NCI-H510A (cell line): Measurements from ENCODE around the gene ALG10.
A peak's percentile ranks its signal among the peaks of the same experiment; 100 is the strongest.
"Not testable (repeated sequence)": the region's sequence is repeated elsewhere in the genome, so short reads cannot be mapped to it uniquely, and the experiment has no call there.

Experiments used
- DNase-seq: peaks from one replicate; lab custom pipeline; 2025; lab: John Stamatoyannopoulos, UW

The ALG10 gene

DNA sequence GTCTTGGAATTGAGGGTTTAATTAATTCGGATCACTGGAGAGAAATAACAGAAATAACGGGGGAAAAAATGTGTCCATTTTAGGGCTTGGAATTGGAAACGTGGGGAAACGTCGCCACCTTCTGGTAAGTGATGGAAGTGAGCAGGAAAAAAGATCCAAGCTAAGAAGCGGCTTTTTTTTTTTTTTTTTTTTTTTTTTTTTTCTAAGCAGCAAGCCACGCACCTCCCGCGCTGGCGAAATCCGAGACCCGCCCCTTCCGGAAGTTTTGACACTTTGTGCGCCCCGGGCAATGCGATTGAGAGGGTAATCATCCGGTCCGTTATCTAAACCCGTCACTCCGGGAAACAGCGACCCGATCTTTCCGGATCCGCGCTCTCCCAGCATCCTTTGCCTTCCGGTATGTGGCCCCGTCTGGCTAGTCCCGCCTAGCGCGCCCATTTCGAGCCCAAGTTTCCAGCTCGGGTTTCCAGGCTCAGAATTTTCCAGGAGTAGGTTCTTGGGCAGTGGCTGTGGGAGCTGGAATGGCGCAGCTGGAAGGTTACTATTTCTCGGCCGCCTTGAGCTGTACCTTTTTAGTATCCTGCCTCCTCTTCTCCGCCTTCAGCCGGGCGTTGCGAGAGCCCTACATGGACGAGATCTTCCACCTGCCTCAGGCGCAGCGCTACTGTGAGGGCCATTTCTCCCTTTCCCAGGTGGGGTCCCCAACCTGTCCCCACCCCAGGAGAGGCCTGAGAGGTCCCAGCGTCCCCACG lies at the start of gene ALG10:
ALG10 (plus strand) TSS at position 418 of the 752 bp plus-strand sequence; CDS start at position 522, 104 bp downstream.
- DNase-seq = peak; percentile 90

GRCh38 chr12:33972884-33973283 lies 49.4 kb upstream of the ALG10 start:
- DNase-seq = not testable (repeated sequence)

DNA sequence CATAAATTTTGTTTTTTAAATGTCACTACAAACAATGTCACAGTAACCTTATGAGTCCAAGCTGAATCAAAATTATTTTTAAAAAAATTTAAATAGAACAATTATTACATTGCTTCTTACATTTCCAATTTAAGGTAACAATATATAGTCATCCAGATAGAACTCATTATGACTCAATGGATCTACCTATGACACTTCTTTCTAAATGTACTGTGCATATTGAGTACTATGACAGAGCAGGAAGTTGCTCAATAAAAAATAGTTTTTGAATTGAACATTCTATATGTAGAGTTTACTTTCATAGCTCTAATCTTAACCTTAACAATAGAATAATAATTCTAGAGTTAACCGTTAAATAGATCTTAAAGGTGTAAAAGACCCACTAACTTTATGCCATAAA lies 44.4 kb upstream of the ALG10 start:
- DNase-seq = no peak

GRCh38 chr12:33988197-33988805 lies 34.0 kb upstream of the ALG10 start:
- DNase-seq = no peak

- DNase-seq = no peak
These were observed 33.4 kb upstream of the ALG10 start for GRCh38 chr12:33988913-33989312.

GRCh38 chr12:33994857-33995808 lies 27.2 kb upstream of the ALG10 start:
- no peak for DNase-seq

- DNase-seq = not testable (repeated sequence)
These were observed 13.5 kb upstream of the ALG10 start for GRCh38 chr12:34008835-34009234.

DNA sequence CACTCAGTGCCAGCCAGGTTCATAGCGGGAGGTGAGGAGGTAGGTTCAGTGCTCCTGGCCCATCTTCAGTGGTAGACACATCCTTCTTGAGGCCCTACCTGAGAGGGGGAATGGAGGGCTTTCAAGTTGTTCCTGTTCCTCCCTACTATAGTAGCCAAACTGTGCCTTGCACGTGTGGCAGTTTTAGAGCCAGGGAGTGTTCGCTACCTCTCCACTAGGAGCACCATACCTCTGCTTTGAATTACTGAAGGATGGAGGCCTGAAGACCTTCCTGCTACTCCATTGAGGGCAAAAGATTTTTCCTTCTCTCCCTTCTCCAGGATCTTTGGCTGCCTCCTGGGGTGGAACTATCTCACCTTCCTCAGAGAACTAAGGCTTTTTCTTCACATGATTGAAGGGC lies 5.9 kb upstream of the ALG10 start:
- DNase-seq = no peak

- DNase-seq = no peak
These were observed 1.2 kb upstream of the ALG10 start for GRCh38 chr12:34021071-34021470.

GRCh38 chr12:34027661-34028060 lies 5.4 kb downstream of the ALG10 start:
- not testable (repeated sequence) for DNase-seq

DNA sequence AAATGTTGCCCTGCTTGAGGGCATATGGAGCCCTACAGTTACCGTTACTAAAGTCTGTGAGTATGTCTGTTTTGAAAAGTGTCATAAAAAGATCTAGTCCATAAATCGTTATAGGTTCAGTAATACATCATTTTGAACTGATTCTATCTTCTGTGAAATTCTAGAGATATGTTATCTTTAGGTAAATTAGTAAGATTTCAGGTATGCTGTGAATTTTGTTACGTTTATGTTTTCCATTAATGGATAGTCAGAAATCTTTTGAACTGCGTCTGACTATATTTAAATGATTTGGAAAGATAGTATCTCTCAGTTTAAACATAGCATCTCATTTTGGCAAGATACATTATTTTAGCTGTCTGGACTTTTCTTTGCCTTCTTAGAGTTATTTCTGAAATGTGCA lies 8.3 kb downstream of the ALG10 start:
- DNase-seq = no peak

DNA sequence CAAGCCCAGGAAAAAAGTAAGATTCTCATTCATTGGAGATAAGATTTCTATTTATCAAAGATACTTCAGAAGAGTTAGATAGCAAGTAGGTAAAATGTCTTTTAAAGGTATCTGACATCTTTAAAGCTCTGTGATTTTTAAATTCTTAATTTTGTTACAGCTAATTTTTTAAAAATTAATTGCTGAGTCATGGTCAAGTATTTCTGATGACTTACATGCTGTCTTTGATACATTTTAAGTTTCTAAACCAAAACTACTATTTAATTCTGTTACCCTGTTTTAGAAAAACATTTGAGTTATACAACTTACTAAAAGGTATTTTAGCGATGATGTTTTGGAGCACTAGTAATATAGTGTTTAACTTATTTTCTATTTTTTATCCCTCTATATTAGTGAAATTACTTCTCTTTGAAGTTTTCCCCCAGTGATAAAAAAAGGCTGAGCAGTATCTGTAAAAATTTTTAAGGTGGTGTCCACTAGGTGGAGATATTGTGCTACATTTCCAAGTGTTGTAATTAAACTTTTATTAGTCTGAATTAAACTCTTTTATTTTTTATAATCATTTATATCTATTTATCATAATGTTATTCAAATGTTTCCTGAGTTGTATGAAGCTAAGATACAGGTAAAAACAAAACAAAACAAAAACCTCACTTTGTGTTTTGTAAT lies 11.5 kb downstream of the ALG10 start:
- no peak for DNase-seq

DNA sequence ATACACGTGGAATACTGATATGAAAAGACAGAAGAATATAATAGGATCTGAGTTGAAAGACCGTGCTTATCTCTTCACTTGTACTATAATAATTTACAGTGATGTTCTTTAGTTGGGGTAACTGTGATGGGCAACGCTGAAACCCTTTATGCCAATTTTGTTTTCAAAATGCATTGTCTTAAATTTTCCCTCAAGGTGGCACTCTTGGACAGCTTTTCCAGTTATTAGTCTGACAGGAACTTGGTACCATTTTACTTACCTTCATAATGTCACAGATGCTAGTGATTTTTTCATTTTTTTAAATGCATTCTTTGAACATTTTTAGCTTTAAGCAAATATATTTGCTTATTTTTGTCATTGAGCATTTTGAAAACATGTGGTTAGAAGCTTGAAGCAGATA lies 16.1 kb downstream of the ALG10 start:
- not testable (repeated sequence) for DNase-seq

DNA sequence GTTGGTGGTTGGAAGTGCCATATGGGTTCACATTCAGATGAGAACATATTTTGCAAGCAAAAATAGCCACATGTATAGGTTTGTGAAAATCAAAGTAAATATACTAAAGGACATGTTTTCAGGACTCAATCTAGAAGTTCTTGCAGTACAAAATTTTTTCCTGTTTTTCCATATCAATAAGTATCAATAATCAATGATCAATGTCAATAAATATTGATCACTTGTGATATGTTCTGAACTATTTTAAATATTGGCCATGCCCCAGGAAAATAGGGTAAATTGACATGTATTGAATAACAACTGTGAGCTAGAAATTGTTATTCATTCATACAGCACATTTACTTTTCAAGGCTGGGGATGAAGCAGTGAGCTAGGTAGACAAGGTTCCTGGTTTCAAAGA lies 24.3 kb downstream of the ALG10 start:
- no peak for DNase-seq

- DNase-seq = not testable (repeated sequence)
These were observed 25.6 kb downstream of the ALG10 start for GRCh38 chr12:34047855-34048254.

- no peak for DNase-seq
These were observed 26.4 kb downstream of the ALG10 start for GRCh38 chr12:34048714-34049113.

GRCh38 chr12:34051486-34051885 lies 29.2 kb downstream of the ALG10 start:
- no peak for DNase-seq

DNA sequence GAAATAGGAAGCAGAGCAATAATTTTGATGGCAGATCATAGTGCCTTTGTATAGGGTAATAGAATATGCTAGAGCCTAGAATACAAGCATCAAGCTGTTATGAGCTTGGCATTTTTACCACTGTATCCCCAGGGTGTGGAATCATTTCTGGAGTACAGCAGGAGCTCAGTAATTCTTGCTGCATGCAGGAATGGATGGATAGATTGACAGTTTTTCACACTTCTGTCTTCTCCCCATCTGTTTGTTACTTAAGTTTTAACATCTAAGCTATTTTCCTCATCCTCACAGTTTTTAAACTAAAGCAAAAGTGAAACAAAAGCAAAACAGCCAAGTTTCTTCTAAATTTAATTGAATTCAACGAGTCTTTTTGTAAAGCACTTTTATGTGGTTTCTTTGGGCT lies 32.6 kb downstream of the ALG10 start:
- DNase-seq = no peak
